IMR-90 (cell line): ENCODE measurements around the gene SPEF2. TPM values are rescaled to one million over a fixed set of nuclear protein-coding genes. Genes with fewer than 3 reads are reported as not detected.

Experiments used
- ATAC-seq: fragments of 200-7000 bp; cut with Tn5 transposase; 2 replicates; pipeline ENCODE4 v1.9.1; 2020; ENCODE audit warnings: low read depth, mild to moderate bottlenecking, moderate library complexity
- BruUV-seq: library from RNA; stranded (reverse); fragments of 400-500 nt; replicated peaks from 2 replicates; lab custom pipeline; 2021; lab: Mats Ljungman, UMichigan
- CTCF ChIA-PET: fragments of 300-600 bp; formaldehyde crosslinking; extraction: SDS; loops from one replicate; lab custom pipeline; 2021; ENCODE audit warnings: antibody characterized with exemption; lab: Yijun Ruan, JAX
- POLR2A ChIA-PET: fragments of 300-600 bp; sonication (Branson Sonifier 250); formaldehyde crosslinking; loops from one replicate; lab custom pipeline; 2022; ENCODE audit warnings: antibody characterized with exemption; ENCODE audit not compliant: unreplicated experiment; lab: Charles Lee
- DNase-seq: peaks from one replicate; pipeline ENCODE4 v3.0.0; 2013
- H2AFZ ChIP-seq: replicated peaks from 2 replicates; pipeline ENCODE3; 2013; ENCODE audit warnings: low read length, mild to moderate bottlenecking; ENCODE audit not compliant: poor library complexity
- H2AK5ac ChIP-seq: 2 replicates; pipeline ENCODE4 v1.6.1; 2013; ENCODE audit warnings: low read depth, low read length, inconsistent platforms
- H2AK9ac ChIP-seq: replicated peaks from 2 replicates; pipeline ENCODE3; 2013; ENCODE audit warnings: mild to moderate bottlenecking, low read depth, low read length, moderate library complexity; ENCODE audit not compliant: poor library complexity
- H2BK120ac ChIP-seq: 2 replicates; pipeline ENCODE4 v1.6.1; 2013; ENCODE audit warnings: low read depth, low read length, inconsistent platforms
- H2BK15ac ChIP-seq: 3 replicates; pipeline ENCODE4 v1.6.1; 2013; ENCODE audit warnings: low read depth, low read length, inconsistent platforms
- H2BK20ac ChIP-seq: 2 replicates; pipeline ENCODE4 v1.6.1; 2013; ENCODE audit warnings: low read depth, mild to moderate bottlenecking, inconsistent platforms, low read length, moderate library complexity
- H2BK5ac ChIP-seq: 2 replicates; pipeline ENCODE4 v1.6.1; 2013; ENCODE audit warnings: mild to moderate bottlenecking, low read depth, low read length, inconsistent platforms; ENCODE audit not compliant: poor library complexity, severe bottlenecking
- H3K14ac ChIP-seq: replicated peaks from 2 replicates; pipeline ENCODE4 v1.6.1; 2013; ENCODE audit warnings: low read depth, low read length, inconsistent platforms
- H3K18ac ChIP-seq: 2 replicates; pipeline ENCODE4 v1.6.1; 2013; ENCODE audit warnings: low read depth, low read length, control low read depth
- H3K23ac ChIP-seq: 2 replicates; pipeline ENCODE4 v1.6.1; 2013; ENCODE audit warnings: low read depth, low read length, inconsistent platforms
- H3K27ac ChIP-seq: 2 replicates; pipeline ENCODE4 v1.5.1; 2013; ENCODE audit warnings: mild to moderate bottlenecking, control low read depth, low read length; ENCODE audit not compliant: insufficient read depth
- H3K27me3 ChIP-seq: 2 replicates; pipeline ENCODE4 v1.6.1; 2013; ENCODE audit warnings: low read length; ENCODE audit not compliant: control insufficient read depth, insufficient read depth
- H3K36me3 ChIP-seq: 2 replicates; pipeline ENCODE4 v1.6.1; 2013; ENCODE audit warnings: low read length, mixed read lengths; ENCODE audit not compliant: control insufficient read depth, insufficient read depth
- H3K4ac ChIP-seq: 2 replicates; pipeline ENCODE4 v1.6.1; 2013; ENCODE audit warnings: low read depth, low read length, inconsistent platforms
- H3K4me1 ChIP-seq: 2 replicates; pipeline ENCODE4 v1.6.1; 2013; ENCODE audit warnings: low read length, mixed read lengths; ENCODE audit not compliant: control insufficient read depth, insufficient read depth
- H3K4me2 ChIP-seq: 2 replicates; pipeline ENCODE4 v1.6.1; 2013; ENCODE audit warnings: low read depth, mild to moderate bottlenecking, control low read depth, low read length, moderate library complexity
- H3K4me3 ChIP-seq: 2 replicates; pipeline ENCODE4 v1.5.1; 2013; ENCODE audit warnings: low read depth, mild to moderate bottlenecking, control low read depth, low read length, moderate library complexity; ENCODE audit not compliant: insufficient read depth
- H3K56ac ChIP-seq: 2 replicates; pipeline ENCODE4 v1.6.1; 2013; ENCODE audit warnings: low read length, inconsistent platforms; ENCODE audit not compliant: insufficient read depth; ENCODE audit errors: extremely low read depth
- H3K79me1 ChIP-seq, 2 experiments: 2 replicates each; pipeline ENCODE4 v1.6.1; 2013; ENCODE audit warnings: low read length in 2 of 2, inconsistent platforms in 1 of 2, low read depth in 1 of 2
- H3K9ac ChIP-seq: 2 replicates; pipeline ENCODE4 v1.6.1; 2013; ENCODE audit warnings: low read depth, low read length, control low read depth
- H3K9me1 ChIP-seq: 2 replicates; pipeline ENCODE4 v1.6.1; 2013; ENCODE audit warnings: low read length, inconsistent platforms; ENCODE audit not compliant: insufficient read depth
- H3K9me3 ChIP-seq: 2 replicates; pipeline ENCODE4 v1.6.1; 2013; ENCODE audit warnings: low read length; ENCODE audit not compliant: control insufficient read depth, insufficient read depth
- H4K20me1 ChIP-seq: 2 replicates; pipeline ENCODE4 v1.6.1; 2013; ENCODE audit warnings: low read length, inconsistent platforms; ENCODE audit not compliant: insufficient read depth
- H4K5ac ChIP-seq: 2 replicates; pipeline ENCODE4 v1.6.1; 2013; ENCODE audit warnings: mild to moderate bottlenecking, low read depth, low read length, control low read depth
- H4K8ac ChIP-seq, 2 experiments: 2 replicates each; pipeline ENCODE4 v1.6.1; 2013; ENCODE audit warnings: low read depth in 2 of 2, low read length in 2 of 2, control low read depth in 1 of 2, inconsistent platforms in 1 of 2
- H4K91ac ChIP-seq: 2 replicates; pipeline ENCODE4 v1.6.1; 2013; ENCODE audit warnings: low read depth, low read length, inconsistent platforms; ENCODE audit not compliant: insufficient read depth
- BHLHE40 ChIP-seq: fragments of 150-350 bp; IDR thresholded peaks from 2 replicates; pipeline ENCODE4 v1.6.1; 2016; ENCODE audit warnings: mild to moderate bottlenecking, low read depth, low read length
- CEBPB ChIP-seq: IDR thresholded peaks from 2 replicates; pipeline ENCODE4 v1.6.1; 2012; ENCODE audit warnings: low read depth, low read length, improper control_type of control experiment
- FOS ChIP-seq: fragments of 150-350 bp; IDR thresholded peaks from 2 replicates; pipeline ENCODE4 v1.6.1; 2016; ENCODE audit warnings: low read depth, low read length
- MAFK ChIP-seq: IDR thresholded peaks from 2 replicates; pipeline ENCODE4 v1.6.1; 2012; ENCODE audit warnings: low read depth, low read length, improper control_type of control experiment
- MAZ ChIP-seq: IDR thresholded peaks from 2 replicates; pipeline ENCODE4 v1.6.1; 2012; ENCODE audit warnings: low read depth, mild to moderate bottlenecking, low read length, improper control_type of control experiment, moderate library complexity, borderline replicate concordance
- MXI1 ChIP-seq: IDR thresholded peaks from 2 replicates; pipeline ENCODE4 v1.6.1; 2012; ENCODE audit warnings: low read depth, mild to moderate bottlenecking, low read length, moderate library complexity, borderline replicate concordance
- NFE2L2 ChIP-seq: fragments of 150-350 bp; IDR thresholded peaks from 2 replicates; pipeline ENCODE4 v1.6.1; 2016; ENCODE audit warnings: low read depth, mild to moderate bottlenecking, low read length
- POLR2A ChIP-seq: IDR thresholded peaks from 2 replicates; pipeline ENCODE4 v1.6.1; 2012; ENCODE audit warnings: mild to moderate bottlenecking, low read depth, low read length
- RAD21 ChIP-seq: IDR thresholded peaks from 2 replicates; pipeline ENCODE4 v1.6.1; 2012; ENCODE audit warnings: low read length, improper control_type of control experiment
- RCOR1 ChIP-seq: IDR thresholded peaks from 2 replicates; pipeline ENCODE4 v1.6.1; 2012; ENCODE audit warnings: mild to moderate bottlenecking, low read length, improper control_type of control experiment; ENCODE audit not compliant: insufficient replicate concordance
- RFX5 ChIP-seq: IDR thresholded peaks from 2 replicates; pipeline ENCODE4 v1.8.0; 2012; ENCODE audit warnings: low read depth, mild to moderate bottlenecking, low read length, moderate library complexity
- USF2 ChIP-seq: fragments of 150-350 bp; IDR thresholded peaks from 2 replicates; pipeline ENCODE4 v1.6.1; 2017; ENCODE audit warnings: mild to moderate bottlenecking, antibody characterized with exemption, low read length, low read depth
- WGBS, 2 experiments: methylation state at CpG; one replicate each; pipeline versions ENCODE4 v1.1.5 to v1.1.7; 2013; ENCODE audit warnings: missing lambda C conversion rate in 2 of 2; ENCODE audit not compliant: insufficient read length in 1 of 2; ENCODE audit errors: extremely low coverage in 2 of 2; 5-methylcytosine and 5-hydroxymethylcytosine counted together
- dilution Hi-C: fragments of 300-500 bp; cut with HindIII; formaldehyde crosslinking; loops from one replicate; pipeline ENCODE4 v1.14.3; 2018; ENCODE audit warnings: low sequenced_read_pairs; ENCODE audit not compliant: unreplicated experiment
- in situ Hi-C: fragments of 300-500 bp; cut with MboI; formaldehyde crosslinking; loops from 3 replicates; pipeline ENCODE4 v1.14.3; 2019; ENCODE audit warnings: low sequenced_read_pairs, inconsistent platforms, mixed read lengths
- intact Hi-C: fragments of 100-400 bp; cut with micrococcal nuclease; formaldehyde crosslinking; loops from 2 replicates; pipeline ENCODE4 v1.10.0; 2022
- polyA plus RNA-seq, 3 experiments: library from polyadenylated mRNA; depleted of rRNA; stranded (reverse); fragments of >200 nt; gene quantifications; 2 replicates each; pipeline ENCODE4 v1.2.3, GENCODE V29; 2012; ENCODE audit warnings: low replicate concordance in 1 of 3
- total RNA-seq: library from RNA; depleted of rRNA; stranded (reverse); fragments of >200 nt; gene quantifications from 2 replicates; pipeline ENCODE4 v1.2.3, GENCODE V29; 2012
- TF ChIP-seq, protein P1 (sequence below): conservative IDR thresholded peaks from 2 replicates; pipeline ENCODE4 v1.5.1; 2012; ENCODE audit warnings: mild to moderate bottlenecking, low read depth, low read length, improper control_type of control experiment

Gene SPEF2
- total and polyA plus RNA-seq, 2 of the 4 experiments (the other 2 are of a cell fraction) = 1.7 to 2.3 TPM

- Histone ChIP-seq H2BK20ac (no peak overlapping the region), H3K4ac (no peak overlapping the region), H3K27ac (no peak overlapping the region), H3K14ac (no peak overlapping the region), H2AFZ (no peak overlapping the region), H4K20me1 (no peaks in the 10 kb centered on the region), H2BK15ac (no peak overlapping the region), H3K36me3 (no peaks in the 10 kb centered on the region), H3K9me1 (no peaks in the 10 kb centered on the region), H3K4me2 (no peak overlapping the region), H3K79me1 (no peaks in the 10 kb centered on the region), H2BK5ac (no peak overlapping the region), H3K9me3 (no peaks in the 10 kb centered on the region), H3K27me3 (peaks cover 5% of the 10 kb centered on the region), H2AK5ac (no peak overlapping the region), H4K8ac (no peak overlapping the region), H3K18ac (no peak overlapping the region), H4K5ac (no peak overlapping the region), H2BK120ac (no peak overlapping the region), H3K23ac (no peak overlapping the region), H3K9ac (no peak overlapping the region), H4K91ac (no peak overlapping the region), H2AK9ac (no peak overlapping the region), H3K4me3 (no peak overlapping the region), H3K56ac (no peak overlapping the region), H3K4me1 (no peaks in the 10 kb centered on the region)
- dilution Hi-C loops = no loop called here
- no TSS peak for BruUV-seq
- ChIA-PET POLR2A (no interaction called here), CTCF (interaction anchor here (1.0 kb wide), 1 partner anchor 19 kb away, joined by 3 read pairs; no protein-coding TSS in a partner anchor)
- TF ChIP-seq BHLHE40 (no peak), CEBPB (no peak), RAD21 (no peak), RFX5 (no peak), POLR2A (no peak), NFE2L2 (no peak), USF2 (no peak), MAFK (no peak), RCOR1 (no peak), FOS (no peak), MXI1 (no peak), MAZ (no peak)
- TF ChIP-seq, protein P1, sequence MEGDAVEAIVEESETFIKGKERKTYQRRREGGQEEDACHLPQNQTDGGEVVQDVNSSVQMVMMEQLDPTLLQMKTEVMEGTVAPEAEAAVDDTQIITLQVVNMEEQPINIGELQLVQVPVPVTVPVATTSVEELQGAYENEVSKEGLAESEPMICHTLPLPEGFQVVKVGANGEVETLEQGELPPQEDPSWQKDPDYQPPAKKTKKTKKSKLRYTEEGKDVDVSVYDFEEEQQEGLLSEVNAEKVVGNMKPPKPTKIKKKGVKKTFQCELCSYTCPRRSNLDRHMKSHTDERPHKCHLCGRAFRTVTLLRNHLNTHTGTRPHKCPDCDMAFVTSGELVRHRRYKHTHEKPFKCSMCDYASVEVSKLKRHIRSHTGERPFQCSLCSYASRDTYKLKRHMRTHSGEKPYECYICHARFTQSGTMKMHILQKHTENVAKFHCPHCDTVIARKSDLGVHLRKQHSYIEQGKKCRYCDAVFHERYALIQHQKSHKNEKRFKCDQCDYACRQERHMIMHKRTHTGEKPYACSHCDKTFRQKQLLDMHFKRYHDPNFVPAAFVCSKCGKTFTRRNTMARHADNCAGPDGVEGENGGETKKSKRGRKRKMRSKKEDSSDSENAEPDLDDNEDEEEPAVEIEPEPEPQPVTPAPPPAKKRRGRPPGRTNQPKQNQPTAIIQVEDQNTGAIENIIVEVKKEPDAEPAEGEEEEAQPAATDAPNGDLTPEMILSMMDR = no peak
- 57% methylated on average over 1 of the region's 7 CpGs; no CpG with 5 or more reads in 1 of the 2 experiments for WGBS, 2 experiments
- intact Hi-C loops = no loop called here
- ATAC-seq = no peak
- in situ Hi-C loops = no loop called here
- no peak for DNase-seq
Measured at GRCh38 chr5:35823347-35824098, 205.9 kb downstream of the SPEF2 start.
